Measurements from ENCODE around the gene MBP.

MBP gene

DNA sequence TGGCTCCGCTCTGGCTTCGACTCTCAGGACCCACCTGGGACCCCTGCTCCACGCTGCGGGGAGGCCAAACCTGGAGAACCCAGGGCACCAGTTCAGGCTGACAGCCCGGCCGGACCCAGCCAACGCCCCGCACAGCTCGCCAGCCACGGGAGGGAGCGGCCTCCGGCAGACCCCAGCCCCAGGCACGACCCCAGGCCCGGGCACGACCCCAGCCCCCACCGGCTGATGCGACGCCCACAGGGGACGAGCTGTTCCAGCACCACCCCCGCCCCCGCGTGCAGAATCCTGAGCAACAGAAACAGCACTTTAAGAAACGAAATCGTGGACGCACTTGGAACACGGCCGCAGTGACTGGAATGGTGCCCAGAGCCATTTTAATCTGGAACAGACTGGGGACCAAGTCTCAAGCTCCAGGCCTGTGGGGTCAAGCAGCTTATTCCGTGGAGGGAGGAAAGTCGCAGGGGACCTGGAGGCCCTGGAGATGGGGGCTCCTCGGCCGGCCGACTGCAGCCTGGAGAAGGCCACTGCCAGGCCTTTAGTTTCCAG, 74.2 kb downstream of the MBP start:
- TF ChIP-seq, protein P1, sequence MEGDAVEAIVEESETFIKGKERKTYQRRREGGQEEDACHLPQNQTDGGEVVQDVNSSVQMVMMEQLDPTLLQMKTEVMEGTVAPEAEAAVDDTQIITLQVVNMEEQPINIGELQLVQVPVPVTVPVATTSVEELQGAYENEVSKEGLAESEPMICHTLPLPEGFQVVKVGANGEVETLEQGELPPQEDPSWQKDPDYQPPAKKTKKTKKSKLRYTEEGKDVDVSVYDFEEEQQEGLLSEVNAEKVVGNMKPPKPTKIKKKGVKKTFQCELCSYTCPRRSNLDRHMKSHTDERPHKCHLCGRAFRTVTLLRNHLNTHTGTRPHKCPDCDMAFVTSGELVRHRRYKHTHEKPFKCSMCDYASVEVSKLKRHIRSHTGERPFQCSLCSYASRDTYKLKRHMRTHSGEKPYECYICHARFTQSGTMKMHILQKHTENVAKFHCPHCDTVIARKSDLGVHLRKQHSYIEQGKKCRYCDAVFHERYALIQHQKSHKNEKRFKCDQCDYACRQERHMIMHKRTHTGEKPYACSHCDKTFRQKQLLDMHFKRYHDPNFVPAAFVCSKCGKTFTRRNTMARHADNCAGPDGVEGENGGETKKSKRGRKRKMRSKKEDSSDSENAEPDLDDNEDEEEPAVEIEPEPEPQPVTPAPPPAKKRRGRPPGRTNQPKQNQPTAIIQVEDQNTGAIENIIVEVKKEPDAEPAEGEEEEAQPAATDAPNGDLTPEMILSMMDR (conservative IDR thresholded peaks at IDR 0.05) = no peak

DNA sequence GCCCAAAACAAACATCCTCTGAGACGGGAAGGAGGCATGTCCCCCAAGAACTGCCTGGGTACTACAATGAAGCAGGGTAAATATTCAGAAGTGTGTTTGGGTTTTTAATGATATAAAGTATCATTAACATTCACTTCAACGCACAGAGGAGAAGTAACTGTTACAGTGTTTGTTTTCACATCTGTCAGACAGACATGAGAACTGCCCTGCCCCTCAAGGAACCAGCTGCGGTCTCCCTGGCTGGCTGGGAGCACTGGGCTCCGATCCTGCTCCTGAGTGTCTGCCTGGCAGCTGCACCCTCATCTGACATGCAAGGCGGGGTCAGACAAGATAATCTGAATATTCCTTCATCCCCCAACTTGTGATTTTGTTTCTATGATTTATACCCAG, 75.6 kb downstream of the MBP start:
- no peak overlapping the region for H3K27ac ChIP-seq
- TF ChIP-seq, protein P1 (conservative IDR thresholded peaks at IDR 0.05) = no peak

More for the DNA sequence above, 74.2 kb downstream of the MBP start:
- no peak overlapping the region for H3K27ac ChIP-seq

DNA sequence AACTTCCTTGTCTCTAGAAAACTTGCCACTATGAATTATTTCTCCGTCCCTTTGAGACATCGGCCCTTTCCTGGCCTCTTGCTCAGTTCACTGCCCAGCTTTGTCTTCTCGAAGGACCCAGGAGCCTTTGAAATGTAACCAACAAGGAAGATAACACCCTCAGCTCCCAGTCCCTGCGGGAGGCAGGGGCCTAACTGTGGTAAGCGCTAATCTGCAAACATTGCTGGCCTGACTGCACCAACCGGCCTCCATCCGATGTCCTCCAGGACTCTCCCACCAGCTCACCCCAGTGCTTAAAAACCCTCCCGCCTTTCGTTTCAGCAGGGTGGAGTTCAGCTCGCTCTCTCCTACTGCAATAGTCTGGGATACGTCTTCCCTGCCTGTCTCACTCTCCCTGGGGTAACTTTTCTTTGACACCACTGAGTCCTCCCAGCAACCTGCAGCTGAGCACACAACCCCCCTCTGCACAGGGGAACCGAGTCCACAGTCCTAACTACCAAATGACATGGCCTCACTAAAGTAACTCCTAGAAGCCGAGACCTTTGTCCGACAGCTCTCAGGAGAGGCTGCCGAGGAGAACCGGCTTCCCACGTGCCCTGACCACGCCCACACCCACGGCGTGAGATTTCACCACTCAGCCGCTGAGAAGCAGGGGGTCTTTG, 76.1 kb downstream of the MBP start:
- TF ChIP-seq, protein P1 (conservative IDR thresholded peaks at IDR 0.05) = no peak

DNA sequence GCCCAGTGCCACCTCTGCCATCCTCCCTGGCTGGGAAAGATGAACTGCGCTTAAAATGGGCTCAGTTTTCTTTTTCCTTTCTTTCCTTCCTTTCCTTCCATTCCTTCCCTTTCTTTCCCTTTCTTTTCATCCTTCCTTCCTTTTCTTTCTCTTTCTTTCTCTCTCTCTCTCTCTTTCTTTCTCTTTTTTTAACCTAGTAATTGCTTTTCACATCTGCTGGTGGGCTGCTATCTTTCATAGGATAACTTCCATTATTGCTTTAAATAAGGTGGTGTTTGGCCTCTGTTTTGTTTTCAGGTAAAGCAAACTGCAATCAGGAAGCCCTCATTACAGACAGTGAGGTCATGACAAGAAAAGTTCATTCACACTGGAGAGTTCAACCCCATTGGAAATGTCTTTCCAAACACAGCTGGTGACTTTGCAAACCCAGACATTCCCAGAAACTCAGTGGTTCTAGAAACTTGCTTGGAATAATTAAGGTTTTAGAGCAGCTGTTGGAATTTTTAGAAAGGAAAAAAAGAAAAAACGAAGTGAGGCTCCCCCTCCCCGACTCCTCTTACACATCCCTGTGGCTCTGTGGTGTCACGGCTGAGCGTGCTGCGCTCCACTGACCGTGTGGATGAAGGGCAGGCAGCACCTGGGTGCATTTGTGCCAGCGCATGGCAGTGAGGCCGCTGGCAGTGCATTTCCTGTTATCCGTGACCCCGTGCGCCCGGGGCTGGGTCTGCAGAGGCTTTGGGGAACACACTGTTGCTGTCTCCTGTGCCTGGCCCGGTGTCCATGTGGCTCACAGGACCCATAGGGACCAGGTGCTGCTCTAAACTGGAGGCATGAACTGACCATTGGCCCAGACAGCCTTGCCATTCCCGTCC, 76.9 kb downstream of the MBP start:
- TF ChIP-seq, protein P1 (conservative IDR thresholded peaks at IDR 0.05) = no peak
- H3K27ac ChIP-seq = no peak overlapping the region

More for the DNA sequence above, 76.1 kb downstream of the MBP start:
- no peak overlapping the region for H3K27ac ChIP-seq

DNA sequence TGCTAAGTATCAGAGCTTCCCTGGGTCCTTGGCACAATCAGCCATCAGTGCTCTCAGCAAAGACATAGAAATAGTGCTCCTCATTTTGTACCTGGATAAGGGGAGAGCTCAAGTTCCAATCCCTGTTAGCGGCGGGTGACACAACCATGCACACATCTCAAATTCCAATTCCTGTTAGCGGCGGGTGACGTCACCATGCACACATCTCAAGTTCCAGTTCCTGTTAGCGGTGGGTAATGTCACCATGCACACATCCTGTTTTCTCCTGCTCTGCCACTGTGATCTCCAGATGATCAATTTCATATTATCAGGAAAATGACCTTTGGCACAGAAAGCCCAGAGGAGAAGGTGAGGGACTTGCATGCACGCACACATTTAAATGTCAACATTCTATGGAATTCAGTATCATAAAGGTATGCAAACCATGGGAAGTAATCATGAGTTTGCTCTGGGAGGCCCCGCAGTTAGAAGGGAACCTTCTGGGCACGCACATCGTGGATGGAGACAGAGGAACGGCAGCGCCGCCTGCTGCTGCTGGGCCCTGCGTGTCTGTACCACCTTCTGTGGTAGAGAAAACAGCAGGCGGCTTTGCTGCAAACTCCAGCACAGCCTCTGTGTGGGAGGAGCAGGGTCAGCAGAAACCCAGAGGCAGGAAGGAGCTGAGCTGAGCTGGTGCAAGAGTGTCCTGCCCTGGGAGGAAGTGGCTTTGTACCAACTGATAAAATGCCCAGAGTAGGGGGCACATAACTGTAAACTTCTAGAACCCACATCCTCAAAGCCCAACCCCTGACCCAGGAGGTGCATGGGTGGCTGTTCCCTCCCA, 77.8 kb downstream of the MBP start:
- no peak overlapping the region for H3K27ac ChIP-seq
- TF ChIP-seq, protein P1 (conservative IDR thresholded peaks at IDR 0.05) = no peak

DNA sequence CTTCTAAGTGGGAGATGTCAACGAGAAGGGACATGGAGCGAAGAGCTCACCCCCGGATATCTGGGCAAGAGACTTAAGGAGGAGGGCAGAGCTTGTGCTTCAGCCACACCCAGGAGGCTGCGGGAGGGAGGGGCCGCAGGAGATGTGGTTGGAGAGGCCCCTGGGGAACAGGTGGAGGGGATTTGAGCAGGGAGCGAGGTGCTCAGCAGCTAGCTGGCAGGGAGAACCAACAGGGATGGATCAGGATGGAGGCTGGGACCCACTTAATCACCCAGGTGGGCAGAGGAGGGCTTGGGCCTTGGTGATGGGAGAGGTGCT, 78.3 kb downstream of the MBP start:
- no peak overlapping the region for H3K27ac ChIP-seq
- TF ChIP-seq, protein P1 (conservative IDR thresholded peaks at IDR 0.05) = no peak
